Measurements from ENCODE around the gene ATG10. TPM values are rescaled to one million over a fixed set of nuclear protein-coding genes. Genes with fewer than 3 reads are reported as not detected.
A peak's percentile ranks its signal among the peaks of the same experiment; 100 is the strongest.
"Not testable (repeated sequence)": the region's sequence is repeated elsewhere in the genome, so short reads cannot be mapped to it uniquely, and the experiment has no call there.

The ATG10 gene
- polyA plus RNA-seq, 3 donors from 2014 or later = 11.1 to 14.4 (median 12.5) TPM

GRCh38 chr5:82045554-82046275, 73.9 kb downstream of the ATG10 start:
- H3K27me3 Mint-ChIP-seq (ENCODE audit: low read depth in 3 of 3) = no peaks in the 10 kb centered on the region
- H3K4me3 Mint-ChIP-seq = no peak overlapping the region
- no peak for DNase-seq
- H3K4me1 Mint-ChIP-seq = peaks cover 0 to under 1% of the 10 kb centered on the region in 2 donors
- H3K9me3 Mint-ChIP-seq = peaks cover 0 to 13% (median 4%) of the 10 kb centered on the region in 6 donors
- peaks cover 10 to 28% (median 23%) of the 10 kb centered on the region in 3 donors for H3K36me3 Mint-ChIP-seq
- peak overlapping the region in 1 of 6 donors; percentile 11 for H3K27ac Mint-ChIP-seq

GRCh38 chr5:82046276-82046647, 74.4 kb downstream of the ATG10 start:
- peaks cover 10 to 28% (median 23%) of the 10 kb centered on the region in 3 donors for H3K36me3 Mint-ChIP-seq
- DNase-seq = no peak
- peaks cover 0 to 1% of the 10 kb centered on the region in 2 donors for H3K4me1 Mint-ChIP-seq
- H3K9me3 Mint-ChIP-seq = peaks cover 0 to 13% (median 4%) of the 10 kb centered on the region in 6 donors
- no peaks in the 10 kb centered on the region for H3K27me3 Mint-ChIP-seq (ENCODE audit: low read depth in 3 of 3)
- no peak overlapping the region for H3K4me3 Mint-ChIP-seq
- no peak overlapping the region for H3K27ac Mint-ChIP-seq

DNA sequence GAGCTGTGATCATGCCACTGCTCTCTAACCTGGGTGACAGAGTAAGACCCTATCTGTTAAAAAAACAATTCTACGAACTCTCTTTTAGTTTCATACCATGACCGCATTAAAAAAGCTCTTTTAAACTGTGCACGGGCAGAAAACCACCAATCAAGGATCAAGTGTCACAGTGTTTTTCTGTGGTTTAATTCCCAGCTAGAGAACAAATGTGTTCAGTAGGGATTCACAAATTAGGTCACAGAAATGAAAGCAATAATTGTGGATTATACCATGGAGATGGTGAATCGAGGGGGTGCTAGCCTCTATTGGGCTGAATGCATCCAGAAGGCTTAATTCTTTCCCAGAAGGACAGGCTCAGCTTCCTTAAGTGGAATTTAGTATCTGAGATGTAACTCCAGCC, 79.1 kb downstream of the ATG10 start:
- no peak overlapping the region for H3K4me3 Mint-ChIP-seq
- no peak overlapping the region for H3K27ac Mint-ChIP-seq
- H3K27me3 Mint-ChIP-seq (ENCODE audit: low read depth in 3 of 3) = no peaks in the 10 kb centered on the region
- peaks cover 1 to 17% of the 10 kb centered on the region in 2 donors for H3K4me1 Mint-ChIP-seq
- peaks cover 0 to 6% (median 0%) of the 10 kb centered on the region in 6 donors for H3K9me3 Mint-ChIP-seq
- H3K36me3 Mint-ChIP-seq = peaks cover 0 to 3% (median 3%) of the 10 kb centered on the region in 3 donors
- DNase-seq = no peak

GRCh38 chr5:82054004-82054710, 82.3 kb downstream of the ATG10 start:
- no peak for DNase-seq
- Mint-ChIP-seq H3K4me1 (peaks cover 1 to 17% of the 10 kb centered on the region in 2 donors), H3K9me3 (no peaks in the 10 kb centered on the region), H3K27me3 (ENCODE audit: low read depth in 3 of 3) (no peaks in the 10 kb centered on the region), H3K27ac (peak overlapping the region in 1 of 6 donors; percentile 34), H3K4me3 (no peak overlapping the region), H3K36me3 (no peaks in the 10 kb centered on the region)

- H3K27ac Mint-ChIP-seq = no peak overlapping the region
- peaks cover 0 to 6% (median 3%) of the 10 kb centered on the region in 3 donors for H3K36me3 Mint-ChIP-seq
- no peak overlapping the region for H3K4me3 Mint-ChIP-seq
- no peaks in the 10 kb centered on the region for H3K9me3 Mint-ChIP-seq
- no peak for DNase-seq
- H3K4me1 Mint-ChIP-seq = peaks cover 0 to 17% of the 10 kb centered on the region in 2 donors
- no peaks in the 10 kb centered on the region for H3K27me3 Mint-ChIP-seq (ENCODE audit: low read depth in 3 of 3)
Observed at GRCh38 chr5:82057051-82057450, 85.2 kb downstream of the ATG10 start.

DNA sequence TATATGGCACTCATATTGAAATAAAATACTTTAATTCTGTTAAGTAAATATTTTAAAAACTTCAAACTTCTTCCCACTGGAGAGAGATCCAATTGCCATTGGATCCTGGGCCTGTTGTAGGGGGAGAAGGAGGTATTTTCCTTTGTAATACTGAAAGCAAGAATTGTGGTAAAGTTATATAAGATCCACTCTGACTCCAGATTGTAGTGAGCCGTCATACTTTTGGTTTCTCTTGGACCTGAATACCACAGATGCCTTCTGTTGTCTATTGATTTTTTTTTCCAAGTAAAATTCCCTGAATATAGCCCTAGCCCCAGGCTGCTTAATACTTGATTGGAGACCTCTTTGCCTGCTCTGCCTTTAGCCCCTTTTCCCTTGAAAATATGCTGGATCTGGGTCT, 86.9 kb downstream of the ATG10 start:
- H3K27ac Mint-ChIP-seq = no peak overlapping the region
- no peak overlapping the region for H3K4me3 Mint-ChIP-seq
- H3K4me1 Mint-ChIP-seq = peaks cover 0 to 10% of the 10 kb centered on the region in 2 donors
- peaks cover 3 to 6% (median 5%) of the 10 kb centered on the region in 3 donors for H3K36me3 Mint-ChIP-seq
- DNase-seq = no peak
- H3K9me3 Mint-ChIP-seq = no peaks in the 10 kb centered on the region
- no peaks in the 10 kb centered on the region for H3K27me3 Mint-ChIP-seq (ENCODE audit: low read depth in 3 of 3)

DNA sequence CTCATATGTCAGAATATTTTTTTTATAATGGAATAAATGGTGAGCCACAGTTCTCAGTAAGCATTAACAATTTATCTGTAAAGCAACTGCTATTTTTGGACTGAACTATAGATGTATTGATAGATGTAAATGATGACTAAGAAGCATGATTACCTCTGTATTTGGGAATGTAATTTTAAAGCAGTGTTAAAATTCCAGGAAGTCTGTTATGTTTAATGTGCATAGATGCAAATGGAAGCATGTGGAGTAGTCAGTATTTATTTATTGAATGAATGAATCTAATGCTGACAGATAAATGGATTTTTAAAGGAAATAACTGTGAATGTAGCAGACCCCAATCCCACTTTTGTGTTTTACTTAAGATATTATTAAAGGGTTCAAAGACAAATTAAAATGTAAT, 95.0 kb downstream of the ATG10 start:
- Mint-ChIP-seq H3K36me3 (peaks cover 0 to 5% (median 0%) of the 10 kb centered on the region in 3 donors), H3K4me1 (peaks cover 5 to 13% of the 10 kb centered on the region in 2 donors), H3K27ac (no peak overlapping the region), H3K9me3 (no peaks in the 10 kb centered on the region), H3K4me3 (no peak overlapping the region), H3K27me3 (ENCODE audit: low read depth in 3 of 3) (no peaks in the 10 kb centered on the region)
- no peak for DNase-seq

GRCh38 chr5:82068042-82068441, 96.2 kb downstream of the ATG10 start:
- H3K27ac Mint-ChIP-seq = peak overlapping the region in 3 of 6 donors; percentile 55 to 80 (median 66)
- not testable (repeated sequence) for H3K27me3 Mint-ChIP-seq (ENCODE audit: low read depth in 3 of 3); H3K36me3 Mint-ChIP-seq; H3K9me3 Mint-ChIP-seq; DNase-seq
- H3K4me3 Mint-ChIP-seq = peak overlapping the region; percentile 61 to 77 (median 68)
- peaks cover 5 to 13% of the 10 kb centered on the region in 2 donors for H3K4me1 Mint-ChIP-seq

DNA sequence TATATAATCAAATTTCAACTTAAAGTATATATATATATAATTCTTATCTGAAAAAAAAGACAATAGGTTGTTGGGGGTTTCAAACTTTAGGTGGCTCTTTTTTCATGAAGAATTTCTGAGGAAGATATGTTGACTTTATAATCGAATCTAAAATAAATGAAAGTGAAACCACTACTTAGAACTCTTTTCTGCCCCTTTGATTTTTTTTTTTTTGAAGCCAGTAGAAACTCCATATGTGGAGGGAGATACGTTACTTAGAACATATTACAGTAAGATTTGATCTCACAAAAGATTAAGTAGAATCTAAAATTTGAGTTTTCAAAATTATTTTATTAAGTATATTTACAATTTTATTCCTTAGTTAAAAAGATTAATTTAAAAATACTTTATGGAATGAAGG, 96.9 kb downstream of the ATG10 start:
- peak; percentile 4 to 25 (median 16) for DNase-seq
- no peaks in the 10 kb centered on the region for H3K36me3 Mint-ChIP-seq
- H3K9me3 Mint-ChIP-seq = no peaks in the 10 kb centered on the region
- peak overlapping the region; percentile 64 to 82 (median 77) for H3K4me3 Mint-ChIP-seq
- H3K27ac Mint-ChIP-seq = peak overlapping the region in 5 of 6 donors; percentile 5 to 86 (median 66)
- H3K27me3 Mint-ChIP-seq (ENCODE audit: low read depth in 3 of 3) = no peaks in the 10 kb centered on the region
- H3K4me1 Mint-ChIP-seq = peaks cover 5 to 13% of the 10 kb centered on the region in 2 donors

DNA sequence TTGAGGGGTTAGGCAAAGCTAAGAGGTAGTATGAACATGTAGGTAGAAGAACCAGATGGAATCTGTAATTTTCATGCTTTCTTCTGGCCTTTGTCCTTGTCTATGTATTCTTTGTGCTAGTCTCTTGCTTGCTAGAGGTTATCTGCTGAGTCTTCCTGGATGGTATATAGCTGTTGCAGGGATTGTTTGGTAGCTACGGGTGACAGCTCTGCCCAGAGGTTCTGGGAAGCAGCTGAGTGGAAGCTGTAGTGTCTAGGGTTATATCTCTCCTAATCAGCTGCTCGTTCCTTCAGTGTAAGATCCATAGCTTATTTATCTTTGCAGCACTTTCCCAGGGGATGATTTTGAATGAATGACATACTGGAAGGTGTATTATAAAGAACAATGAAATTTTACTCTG, 100.3 kb downstream of the ATG10 start:
- H3K4me3 Mint-ChIP-seq = no peak overlapping the region
- no peak overlapping the region for H3K27ac Mint-ChIP-seq
- H3K4me1 Mint-ChIP-seq = peaks cover 5 to 13% of the 10 kb centered on the region in 2 donors
- no peaks in the 10 kb centered on the region for H3K27me3 Mint-ChIP-seq (ENCODE audit: low read depth in 3 of 3)
- DNase-seq = no peak
- no peaks in the 10 kb centered on the region for H3K36me3 Mint-ChIP-seq
- H3K9me3 Mint-ChIP-seq = no peaks in the 10 kb centered on the region

GRCh38 chr5:82073179-82073578, 101.4 kb downstream of the ATG10 start:
- Mint-ChIP-seq H3K27me3 (ENCODE audit: low read depth in 3 of 3) (no peaks in the 10 kb centered on the region), H3K4me3 (no peak overlapping the region), H3K36me3 (no peaks in the 10 kb centered on the region), H3K27ac (no peak overlapping the region), H3K4me1 (peaks cover 4 to 9% of the 10 kb centered on the region in 2 donors), H3K9me3 (no peaks in the 10 kb centered on the region)
- DNase-seq = no peak

- Mint-ChIP-seq H3K4me1 (no peaks in the 10 kb centered on the region), H3K27me3 (ENCODE audit: low read depth in 3 of 3) (no peaks in the 10 kb centered on the region), H3K36me3 (peaks cover 0 to 4% (median 4%) of the 10 kb centered on the region in 3 donors), H3K27ac (no peak overlapping the region), H3K9me3 (peaks cover 0 to 1% (median 0%) of the 10 kb centered on the region in 6 donors), H3K4me3 (no peak overlapping the region)
- DNase-seq = no peak
Observed at GRCh38 chr5:82074950-82075349, 103.1 kb downstream of the ATG10 start.

DNA sequence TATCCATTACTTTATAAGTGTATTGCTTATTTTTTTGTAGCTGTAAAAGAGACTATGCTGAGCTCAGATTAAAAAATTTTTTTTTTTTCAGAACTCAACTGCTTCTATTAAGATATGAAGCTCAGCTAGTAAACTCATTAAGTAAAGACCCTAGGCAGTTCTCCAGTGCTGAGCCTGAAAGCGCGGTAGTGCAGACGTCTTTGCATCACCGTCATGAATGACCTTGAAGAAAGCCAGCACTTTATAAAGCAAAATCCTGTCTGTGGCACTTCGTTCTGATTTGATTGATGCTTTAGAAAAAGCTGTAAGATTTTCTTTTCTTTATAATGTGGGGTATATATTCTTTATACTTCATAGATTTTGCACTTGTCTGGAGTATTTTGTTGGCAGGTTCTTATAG, 105.7 kb downstream of the ATG10 start:
- H3K27ac Mint-ChIP-seq = no peak overlapping the region
- H3K36me3 Mint-ChIP-seq = peaks cover 4 to 13% (median 5%) of the 10 kb centered on the region in 3 donors
- no peaks in the 10 kb centered on the region for H3K27me3 Mint-ChIP-seq (ENCODE audit: low read depth in 3 of 3)
- no peak for DNase-seq
- H3K4me1 Mint-ChIP-seq = no peaks in the 10 kb centered on the region
- peaks cover 0 to 6% (median under 1%) of the 10 kb centered on the region in 6 donors for H3K9me3 Mint-ChIP-seq
- no peak overlapping the region for H3K4me3 Mint-ChIP-seq

GRCh38 chr5:82091617-82092016, 119.8 kb downstream of the ATG10 start:
- Mint-ChIP-seq H3K9me3 (peaks cover 0 to 14% (median 11%) of the 10 kb centered on the region in 6 donors), H3K36me3 (peaks cover 16 to 18% (median 16%) of the 10 kb centered on the region in 3 donors), H3K4me1 (no peaks in the 10 kb centered on the region), H3K27me3 (ENCODE audit: low read depth in 3 of 3) (peaks cover 0 to 4% (median 2%) of the 10 kb centered on the region in 3 donors), H3K4me3 (no peak overlapping the region), H3K27ac (no peak overlapping the region)
- DNase-seq = no peak

All from immature natural killer cell (primary cell).